Chondrocyte (in vitro differentiated cells): ENCODE measurements around the gene NRG2. TPM values are rescaled to one million over a fixed set of nuclear protein-coding genes. Genes with fewer than 3 reads are reported as not detected.

ENCODE experiments used
- DNase-seq: peaks from one replicate; pipeline ENCODE4 v3.0.0; 2021; ENCODE audit warnings: mixed read lengths, low spot score
- H3K27ac Mint-ChIP-seq: one replicate; pipeline ENCODE4 v1.8.0; 2021; ENCODE audit warnings: mild to moderate bottlenecking, moderate library complexity, mixed read lengths; ENCODE audit not compliant: unreplicated experiment
- H3K27me3 Mint-ChIP-seq: 2 replicates; pipeline ENCODE4 v1.8.0; 2021; ENCODE audit warnings: low read depth, mixed read lengths
- H3K36me3 Mint-ChIP-seq: 2 replicates; pipeline ENCODE4 v1.8.0; 2021; ENCODE audit warnings: low read depth, mixed read lengths
- H3K4me1 Mint-ChIP-seq: 2 replicates; pipeline ENCODE4 v1.8.0; 2021; ENCODE audit warnings: low read depth, mild to moderate bottlenecking, mixed read lengths
- H3K4me3 Mint-ChIP-seq: one replicate; pipeline ENCODE4 v1.8.0; 2021; ENCODE audit warnings: mild to moderate bottlenecking, moderate library complexity, mixed read lengths; ENCODE audit not compliant: unreplicated experiment
- H3K9me3 Mint-ChIP-seq: 2 replicates; pipeline ENCODE4 v1.8.0; 2021; ENCODE audit warnings: low read depth, mixed read lengths
- total RNA-seq: library from RNA; stranded (reverse); gene quantifications from 3 replicates; pipeline ENCODE4 v1.2.1, GENCODE V29; 2021
- TF ChIP-seq, protein P1 (sequence below): fragments of 200-600 bp; sonication (generic); IDR thresholded peaks from 2 replicates; pipeline ENCODE4 v1.5.0; 2021; ENCODE audit warnings: antibody characterized with exemption, mild to moderate bottlenecking, moderate library complexity

Gene NRG2
- total RNA-seq, 1 donor from 2014 or later: 0.27 TPM

GRCh38 chr5:139869042-139869790 lies 173.9 kb downstream of the NRG2 start:
- peaks cover 54% of the 10 kb centered on the region for H3K27me3 Mint-ChIP-seq
- H3K36me3 Mint-ChIP-seq: no peaks in the 10 kb centered on the region
- no peak overlapping the region for H3K4me3 Mint-ChIP-seq
- no peak for DNase-seq
- no peaks in the 10 kb centered on the region for H3K9me3 Mint-ChIP-seq
- peaks cover 3% of the 10 kb centered on the region for H3K4me1 Mint-ChIP-seq
- TF ChIP-seq, protein P1, sequence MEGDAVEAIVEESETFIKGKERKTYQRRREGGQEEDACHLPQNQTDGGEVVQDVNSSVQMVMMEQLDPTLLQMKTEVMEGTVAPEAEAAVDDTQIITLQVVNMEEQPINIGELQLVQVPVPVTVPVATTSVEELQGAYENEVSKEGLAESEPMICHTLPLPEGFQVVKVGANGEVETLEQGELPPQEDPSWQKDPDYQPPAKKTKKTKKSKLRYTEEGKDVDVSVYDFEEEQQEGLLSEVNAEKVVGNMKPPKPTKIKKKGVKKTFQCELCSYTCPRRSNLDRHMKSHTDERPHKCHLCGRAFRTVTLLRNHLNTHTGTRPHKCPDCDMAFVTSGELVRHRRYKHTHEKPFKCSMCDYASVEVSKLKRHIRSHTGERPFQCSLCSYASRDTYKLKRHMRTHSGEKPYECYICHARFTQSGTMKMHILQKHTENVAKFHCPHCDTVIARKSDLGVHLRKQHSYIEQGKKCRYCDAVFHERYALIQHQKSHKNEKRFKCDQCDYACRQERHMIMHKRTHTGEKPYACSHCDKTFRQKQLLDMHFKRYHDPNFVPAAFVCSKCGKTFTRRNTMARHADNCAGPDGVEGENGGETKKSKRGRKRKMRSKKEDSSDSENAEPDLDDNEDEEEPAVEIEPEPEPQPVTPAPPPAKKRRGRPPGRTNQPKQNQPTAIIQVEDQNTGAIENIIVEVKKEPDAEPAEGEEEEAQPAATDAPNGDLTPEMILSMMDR: no peak
- H3K27ac Mint-ChIP-seq: no peak overlapping the region

- H3K36me3 Mint-ChIP-seq: no peaks in the 10 kb centered on the region
- no peak for DNase-seq
- H3K27me3 Mint-ChIP-seq: peaks cover 43% of the 10 kb centered on the region
- no peak overlapping the region for H3K27ac Mint-ChIP-seq
- peaks cover 3% of the 10 kb centered on the region for H3K4me1 Mint-ChIP-seq
- H3K4me3 Mint-ChIP-seq: no peak overlapping the region
- TF ChIP-seq, protein P1: no peak
- no peaks in the 10 kb centered on the region for H3K9me3 Mint-ChIP-seq
These were observed 175.5 kb downstream of the NRG2 start for GRCh38 chr5:139867581-139867980.

GRCh38 chr5:139867109-139867508 lies 176.0 kb downstream of the NRG2 start:
- H3K4me3 Mint-ChIP-seq: no peak overlapping the region
- H3K27ac Mint-ChIP-seq: no peak overlapping the region
- TF ChIP-seq, protein P1: no peak
- H3K36me3 Mint-ChIP-seq: no peaks in the 10 kb centered on the region
- H3K27me3 Mint-ChIP-seq: peaks cover 43% of the 10 kb centered on the region
- no peak for DNase-seq
- H3K4me1 Mint-ChIP-seq: peaks cover 3% of the 10 kb centered on the region
- H3K9me3 Mint-ChIP-seq: no peaks in the 10 kb centered on the region

- no peak for DNase-seq
- H3K27me3 Mint-ChIP-seq: peaks cover 41% of the 10 kb centered on the region
- TF ChIP-seq, protein P1: no peak
- H3K4me1 Mint-ChIP-seq: peaks cover 3% of the 10 kb centered on the region
- H3K4me3 Mint-ChIP-seq: no peak overlapping the region
- H3K9me3 Mint-ChIP-seq: no peaks in the 10 kb centered on the region
- H3K27ac Mint-ChIP-seq: no peak overlapping the region
- H3K36me3 Mint-ChIP-seq: no peaks in the 10 kb centered on the region
These were observed 178.2 kb downstream of the NRG2 start for GRCh38 chr5:139864716-139865483.

- Mint-ChIP-seq H3K4me3 (no peak overlapping the region), H3K4me1 (peaks cover 1% of the 10 kb centered on the region), H3K36me3 (no peaks in the 10 kb centered on the region), H3K27me3 (peaks cover 46% of the 10 kb centered on the region), H3K27ac (no peak overlapping the region), H3K9me3 (no peaks in the 10 kb centered on the region)
- TF ChIP-seq, protein P1: peak; percentile 86
- no peak for DNase-seq
These were observed 179.1 kb downstream of the NRG2 start for GRCh38 chr5:139863855-139864558.
